ENCODE measurements around the gene RIT2. TPM values are rescaled to one million over a fixed set of nuclear protein-coding genes. Genes with fewer than 3 reads are reported as not detected.

RIT2 gene
- not detected for total RNA-seq

GRCh38 chr18:43115076-43115921 lies at the start of gene RIT2:
Gene RIT2 (minus strand): TSS chr18:43115685.
- DNase-seq (no peak), ATAC-seq (no peak)
- Mint-ChIP-seq H3K4me1 (ENCODE audit: low read depth) (no peaks in the 10 kb centered on the region), H3K36me3 (ENCODE audit: low read depth) (no peaks in the 10 kb centered on the region), H3K27ac (no peak within 1 kb of the TSS), H3K27me3 (ENCODE audit: low read depth) (no peaks in the 10 kb centered on the region), H3K9me3 (ENCODE audit: insufficient read depth) (no peaks in the 10 kb centered on the region), H3K4me3 (no peak within 1 kb of the TSS)
- CTCF ChIA-PET = no interaction called here
- POLR2A ChIA-PET = no interaction called here

- H3K4me3 Mint-ChIP-seq = no peak overlapping the region
- H3K9me3 Mint-ChIP-seq (ENCODE audit: insufficient read depth) = peaks cover 27% of the 10 kb centered on the region
- ATAC-seq = no peak
- ChIA-PET CTCF (no interaction called here), POLR2A (no interaction called here)
- no peaks in the 10 kb centered on the region for H3K27me3 Mint-ChIP-seq (ENCODE audit: low read depth)
- no peaks in the 10 kb centered on the region for H3K36me3 Mint-ChIP-seq (ENCODE audit: low read depth)
- no peaks in the 10 kb centered on the region for H3K4me1 Mint-ChIP-seq (ENCODE audit: low read depth)
- no peak overlapping the region for H3K27ac Mint-ChIP-seq
- DNase-seq = no peak
Measured at GRCh38 chr18:43161528-43161927, 46.0 kb upstream of the RIT2 start.

- Mint-ChIP-seq H3K27me3 (ENCODE audit: low read depth) (no peaks in the 10 kb centered on the region), H3K4me3 (no peak overlapping the region), H3K9me3 (ENCODE audit: insufficient read depth) (peaks cover 19% of the 10 kb centered on the region), H3K36me3 (ENCODE audit: low read depth) (no peaks in the 10 kb centered on the region), H3K27ac (no peak overlapping the region), H3K4me1 (ENCODE audit: low read depth) (no peaks in the 10 kb centered on the region)
- ChIA-PET POLR2A (no interaction called here), CTCF (no interaction called here)
- no peak for DNase-seq
- no peak for ATAC-seq
Measured at GRCh38 chr18:43160509-43160908, 45.0 kb upstream of the RIT2 start.

- no peak for ATAC-seq
- DNase-seq = no peak
- Mint-ChIP-seq H3K36me3 (ENCODE audit: low read depth) (no peaks in the 10 kb centered on the region), H3K27me3 (ENCODE audit: low read depth) (no peaks in the 10 kb centered on the region), H3K4me3 (no peak overlapping the region), H3K9me3 (ENCODE audit: insufficient read depth) (peaks cover 14% of the 10 kb centered on the region), H3K4me1 (ENCODE audit: low read depth) (no peaks in the 10 kb centered on the region), H3K27ac (no peak overlapping the region)
- CTCF ChIA-PET = no interaction called here
- POLR2A ChIA-PET = no interaction called here
Measured at GRCh38 chr18:43159926-43160325, 44.4 kb upstream of the RIT2 start.

- no peak for ATAC-seq
- DNase-seq = no peak
- CTCF ChIA-PET = no interaction called here
- H3K27me3 Mint-ChIP-seq (ENCODE audit: low read depth) = no peaks in the 10 kb centered on the region
- POLR2A ChIA-PET = no interaction called here
- H3K36me3 Mint-ChIP-seq (ENCODE audit: low read depth) = no peaks in the 10 kb centered on the region
- H3K4me3 Mint-ChIP-seq = no peak overlapping the region
- H3K4me1 Mint-ChIP-seq (ENCODE audit: low read depth) = no peaks in the 10 kb centered on the region
- peaks cover 11% of the 10 kb centered on the region for H3K9me3 Mint-ChIP-seq (ENCODE audit: insufficient read depth)
- no peak overlapping the region for H3K27ac Mint-ChIP-seq
Measured at GRCh38 chr18:43159086-43159770, 43.7 kb upstream of the RIT2 start.

- no peak for DNase-seq
- Mint-ChIP-seq H3K4me3 (no peak overlapping the region), H3K27me3 (ENCODE audit: low read depth) (no peaks in the 10 kb centered on the region), H3K27ac (no peak overlapping the region), H3K9me3 (ENCODE audit: insufficient read depth) (peaks cover 6% of the 10 kb centered on the region), H3K4me1 (ENCODE audit: low read depth) (no peaks in the 10 kb centered on the region), H3K36me3 (ENCODE audit: low read depth) (no peaks in the 10 kb centered on the region)
- POLR2A ChIA-PET = no interaction called here
- CTCF ChIA-PET = no interaction called here
- no peak for ATAC-seq
Measured at GRCh38 chr18:43158381-43158780, 42.9 kb upstream of the RIT2 start.

- DNase-seq (no peak), ATAC-seq (no peak)
- Mint-ChIP-seq H3K4me1 (ENCODE audit: low read depth) (no peaks in the 10 kb centered on the region), H3K36me3 (ENCODE audit: low read depth) (no peaks in the 10 kb centered on the region), H3K27ac (no peak overlapping the region), H3K9me3 (ENCODE audit: insufficient read depth) (no peaks in the 10 kb centered on the region), H3K4me3 (no peak overlapping the region), H3K27me3 (ENCODE audit: low read depth) (no peaks in the 10 kb centered on the region)
- ChIA-PET CTCF (no interaction called here), POLR2A (no interaction called here)
Measured at GRCh38 chr18:43155842-43156241, 40.4 kb upstream of the RIT2 start.

- H3K9me3 Mint-ChIP-seq (ENCODE audit: insufficient read depth) = peaks cover 8% of the 10 kb centered on the region
- POLR2A ChIA-PET = no interaction called here
- no peak overlapping the region for H3K27ac Mint-ChIP-seq
- no peaks in the 10 kb centered on the region for H3K4me1 Mint-ChIP-seq (ENCODE audit: low read depth)
- DNase-seq (no peak), ATAC-seq (no peak)
- no peaks in the 10 kb centered on the region for H3K36me3 Mint-ChIP-seq (ENCODE audit: low read depth)
- CTCF ChIA-PET = no interaction called here
- H3K27me3 Mint-ChIP-seq (ENCODE audit: low read depth) = no peaks in the 10 kb centered on the region
- H3K4me3 Mint-ChIP-seq = no peak overlapping the region
Measured at GRCh38 chr18:43148231-43148630, 32.7 kb upstream of the RIT2 start.

- H3K4me1 Mint-ChIP-seq (ENCODE audit: low read depth) = no peaks in the 10 kb centered on the region
- peaks cover 4% of the 10 kb centered on the region for H3K9me3 Mint-ChIP-seq (ENCODE audit: insufficient read depth)
- ChIA-PET CTCF (no interaction called here), POLR2A (no interaction called here)
- no peak overlapping the region for H3K27ac Mint-ChIP-seq
- no peaks in the 10 kb centered on the region for H3K36me3 Mint-ChIP-seq (ENCODE audit: low read depth)
- no peak overlapping the region for H3K4me3 Mint-ChIP-seq
- DNase-seq (no peak), ATAC-seq (no peak)
- no peaks in the 10 kb centered on the region for H3K27me3 Mint-ChIP-seq (ENCODE audit: low read depth)
Measured at GRCh38 chr18:43141208-43141607, 25.7 kb upstream of the RIT2 start.

- Mint-ChIP-seq H3K27me3 (ENCODE audit: low read depth) (no peaks in the 10 kb centered on the region), H3K36me3 (ENCODE audit: low read depth) (no peaks in the 10 kb centered on the region), H3K4me1 (ENCODE audit: low read depth) (no peaks in the 10 kb centered on the region), H3K4me3 (no peak overlapping the region), H3K27ac (no peak overlapping the region), H3K9me3 (ENCODE audit: insufficient read depth) (peaks cover 4% of the 10 kb centered on the region)
- ATAC-seq (no peak), DNase-seq (no peak)
- CTCF ChIA-PET = no interaction called here
- POLR2A ChIA-PET = no interaction called here
Measured at GRCh38 chr18:43139288-43139946, 23.9 kb upstream of the RIT2 start.

GRCh38 chr18:43134876-43135275 lies 19.4 kb upstream of the RIT2 start:
- H3K4me3 Mint-ChIP-seq = no peak overlapping the region
- ChIA-PET POLR2A (no interaction called here), CTCF (no interaction called here)
- no peaks in the 10 kb centered on the region for H3K9me3 Mint-ChIP-seq (ENCODE audit: insufficient read depth)
- H3K27me3 Mint-ChIP-seq (ENCODE audit: low read depth) = no peaks in the 10 kb centered on the region
- ATAC-seq (no peak), DNase-seq (no peak)
- H3K27ac Mint-ChIP-seq = no peak overlapping the region
- H3K36me3 Mint-ChIP-seq (ENCODE audit: low read depth) = no peaks in the 10 kb centered on the region
- H3K4me1 Mint-ChIP-seq (ENCODE audit: low read depth) = no peaks in the 10 kb centered on the region

GRCh38 chr18:43130716-43131260 lies 15.3 kb upstream of the RIT2 start:
- DNase-seq (no peak), ATAC-seq (no peak)
- CTCF ChIA-PET = no interaction called here
- H3K4me1 Mint-ChIP-seq (ENCODE audit: low read depth) = no peaks in the 10 kb centered on the region
- no peaks in the 10 kb centered on the region for H3K36me3 Mint-ChIP-seq (ENCODE audit: low read depth)
- no peak overlapping the region for H3K4me3 Mint-ChIP-seq
- POLR2A ChIA-PET = no interaction called here
- H3K27ac Mint-ChIP-seq = no peak overlapping the region
- no peaks in the 10 kb centered on the region for H3K27me3 Mint-ChIP-seq (ENCODE audit: low read depth)
- no peaks in the 10 kb centered on the region for H3K9me3 Mint-ChIP-seq (ENCODE audit: insufficient read depth)
